Measurements from ENCODE around the gene FAM117A. TPM values are rescaled to one million over a fixed set of nuclear protein-coding genes. Genes with fewer than 3 reads are reported as not detected.
A peak's percentile ranks its signal among the peaks of the same experiment; 100 is the strongest.

Gene FAM117A
- total and polyA plus RNA-seq, 2 donors (not counting 3 experiments of a cell fraction or from before 2014, with no cell fraction given): 12.2 to 24.1 TPM

DNA sequence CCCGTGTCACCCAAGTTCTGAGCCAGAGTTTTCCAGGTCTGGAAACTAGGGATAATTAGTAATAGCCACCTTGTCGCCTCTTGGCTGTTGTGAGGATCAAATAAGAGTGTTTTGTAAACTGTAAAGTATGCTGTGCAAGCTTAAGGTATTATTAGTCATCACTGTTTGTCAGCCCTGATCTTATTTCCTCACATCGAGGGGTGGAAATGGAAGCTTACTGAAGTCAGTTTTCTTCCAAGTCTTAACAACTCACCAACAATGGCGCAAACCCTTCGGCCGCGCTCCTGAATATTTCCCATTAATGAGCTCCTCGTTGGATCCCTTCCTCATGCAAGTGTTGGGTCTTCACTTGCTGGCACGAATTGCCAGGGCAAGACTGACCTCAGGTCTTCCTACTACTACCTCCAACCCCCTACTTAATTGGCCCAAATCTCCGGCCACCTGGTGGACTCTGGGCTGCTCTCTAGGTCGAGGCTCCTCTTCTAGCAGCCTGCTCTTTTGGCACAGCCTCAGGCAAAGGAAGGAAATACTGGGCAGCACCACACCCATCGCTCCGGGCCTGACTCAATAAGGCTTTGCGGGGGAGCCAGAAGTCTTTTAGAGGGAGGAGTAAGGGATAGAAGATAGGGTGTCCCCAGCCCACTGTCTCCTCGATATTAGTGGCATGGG, 55.3 kb downstream of the FAM117A start:
- H3K36me3 ChIP-seq (ENCODE audit: control insufficient read depth in 2 of 2, extremely low read depth in 1 of 2, insufficient read depth in 2 of 2, low read length in 2 of 2): peaks cover 12 to 16% of the 10 kb centered on the region in 2 experiments
- ChIA-PET CTCF (interaction anchor here (0.7 to 24.3 kb wide), 35 partner anchors 11 to 289 kb away, joined by 3 to 786 read pairs (median 5); partner anchors contain the start of genes FAM117A, KAT7, NXPH3 and TAC4), POLR2A (interaction anchor here (1.1 to 2.9 kb wide), 4 partner anchors 55 to 80 kb away, joined by 3 to 21 read pairs (median 8); partner anchors contain the start of genes FAM117A and KAT7)
- DNase-seq (ENCODE audit: low read depth, low spot score) (no peak), FAIRE-seq (no peak)
- H3K9me1 ChIP-seq (replicated peaks; ENCODE audit: control insufficient read depth, extremely low read depth, insufficient read depth, low read length): no peaks in the 10 kb centered on the region
- intact Hi-C loops (cut with micrococcal nuclease): loop anchor here (1.0 to 2.0 kb wide), 8 partner anchors 31 to 290 kb away; partner anchors contain the start of genes FAM117A and KAT7
- H3K27me3 ChIP-seq (ENCODE audit: control insufficient read depth in 2 of 2, insufficient read depth in 2 of 2, low read length in 2 of 2): no peaks in the 10 kb centered on the region
- H3K9me3 ChIP-seq (replicated peaks; ENCODE audit: control insufficient read depth, insufficient read depth, low read length): no peaks in the 10 kb centered on the region
- H3K27ac ChIP-seq (ENCODE audit: insufficient read depth, low read depth, low read length): peak overlapping the region; percentile 97
- H3K79me2 ChIP-seq (ENCODE audit: control insufficient read depth, insufficient read depth, low read length): peaks cover 13% of the 10 kb centered on the region
- TF ChIP-seq MYC (IDR thresholded peaks at IDR 0.05; ENCODE audit: low read depth, low read length) (no peak), POLR2A (IDR thresholded peaks at IDR 0.05; ENCODE audit: low read depth, low read length) (no peak), POLR2AphosphoS5 (IDR thresholded peaks at IDR 0.05; ENCODE audit: insufficient read depth, low read depth, low read length) (peak; percentile 37)
- TF ChIP-seq, protein P1, sequence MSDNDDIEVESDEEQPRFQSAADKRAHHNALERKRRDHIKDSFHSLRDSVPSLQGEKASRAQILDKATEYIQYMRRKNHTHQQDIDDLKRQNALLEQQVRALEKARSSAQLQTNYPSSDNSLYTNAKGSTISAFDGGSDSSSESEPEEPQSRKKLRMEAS (IDR thresholded peaks at IDR 0.05; ENCODE audit: insufficient read depth, insufficient read length): no peak
- dilution Hi-C loops (cut with MboI; ENCODE audit: extremely low pct_ligation_motif_present, low sequenced_read_pairs): no loop called here
- peak overlapping the region; percentile 76 for H2AFZ ChIP-seq (ENCODE audit: low read depth, low read length)
- H3K4me2 ChIP-seq (ENCODE audit: insufficient read depth, low read length): peak overlapping the region; percentile 84
- peak overlapping the region; percentile 27 to 74 (median 33) for H3K4me3 ChIP-seq (replicated peaks in 1 of 3; ENCODE audit: insufficient read depth in 1 of 3, low read depth in 1 of 3, low read length in 3 of 3)
- peak overlapping the region; percentile 98 for H3K9ac ChIP-seq (replicated peaks; ENCODE audit: extremely low read depth, insufficient read depth, low read length)
- BruUV-seq (replicated peaks): TSS peak; percentile 59
- H4K20me1 ChIP-seq (replicated peaks; ENCODE audit: control insufficient read depth, extremely low read depth, insufficient read depth, low read length): no peaks in the 10 kb centered on the region
- peaks cover 33% of the 10 kb centered on the region for H3K4me1 ChIP-seq (ENCODE audit: control insufficient read depth, extremely low read depth, insufficient read depth, low read length)

Measured in endothelial cell of umbilical vein (primary cell).